H1 (cell line): ENCODE results near the gene FRY. TPM values are rescaled to one million over a fixed set of nuclear protein-coding genes. Genes with fewer than 3 reads are reported as not detected.

Experiments used
- CHD7 ChIP-seq: fragments of 300-600 bp; sonication (generic); IDR thresholded peaks from 2 replicates; pipeline ENCODE4 v1.7.1; 2012; ENCODE audit warnings: low read length, moderate library complexity, mild to moderate bottlenecking, inconsistent platforms; ENCODE audit not compliant: insufficient replicate concordance
- EP300 ChIP-seq, 2 experiments: IDR thresholded peaks; 1 replicate in 1 of 2; 2 replicates in 1 of 2; pipeline ENCODE4 v1.6.1; 2011 to 2012; ENCODE audit warnings: low read depth in 2 of 2, low read length in 2 of 2, mild to moderate bottlenecking in 2 of 2, borderline replicate concordance in 1 of 2, inconsistent platforms in 1 of 2, moderate library complexity in 1 of 2
- NANOG ChIP-seq: IDR thresholded peaks from 2 replicates; pipeline ENCODE4 v1.6.1; 2011; ENCODE audit warnings: low read length, low read depth, mild to moderate bottlenecking, inconsistent platforms; ENCODE audit not compliant: insufficient read depth, poor library complexity, severe bottlenecking
- POU5F1 ChIP-seq: IDR thresholded peaks from 2 replicates; pipeline ENCODE4 v1.6.1; 2011; ENCODE audit warnings: low read depth, mild to moderate bottlenecking, low read length, moderate library complexity
- polyA plus RNA-seq, 7 experiments: library from polyadenylated mRNA; depleted of rRNA in 3 of 7; stranded (reverse) in 5 of 7; unstranded in 2 of 7; fragments of >200 nt in 5 of 7; fragments of 200-250 nt in 2 of 7; gene quantifications; 1 replicate in 5 of 7; 2 replicates in 1 of 7; 4 replicates in 1 of 7; pipeline versions ENCODE4 v1.2.1 to v1.2.3, GENCODE V29; 2011 to 2013; ENCODE audit warnings: missing spikeins in 2 of 7, mixed read lengths in 2 of 7
- total RNA-seq: library from RNA; stranded (reverse); fragmentation: NEBNext Ultra II Directional; extraction: Animal tissue kit (Norgen Biotek cat#: 25700); gene quantifications from 2 replicates; pipeline ENCODE4 v1.2.1, GENCODE V29; 2021

Gene FRY
- total and polyA plus RNA-seq, 2 of the 8 experiments (the other 6 are each of a cell fraction or from before 2014, with no cell fraction given), result 4.3 to 9.2 TPM

- no peak for TF ChIP-seq CHD7
- no peak for TF ChIP-seq POU5F1
- TF ChIP-seq NANOG, result no peak
- no peak for TF ChIP-seq EP300 (IDR thresholded peaks at IDR 0.05; ENCODE audit: borderline replicate concordance in 1 of 2, low read depth in 2 of 2, low read length in 2 of 2)
Observed at GRCh38 chr13:32298695-32299094, 267.1 kb downstream of the FRY start (continued).
